Measurements from ENCODE around the gene GRID1.
"Not testable (repeated sequence)": the region's sequence is repeated elsewhere in the genome, so short reads cannot be mapped to it uniquely, and the experiment has no call there.

Gene GRID1

DNA sequence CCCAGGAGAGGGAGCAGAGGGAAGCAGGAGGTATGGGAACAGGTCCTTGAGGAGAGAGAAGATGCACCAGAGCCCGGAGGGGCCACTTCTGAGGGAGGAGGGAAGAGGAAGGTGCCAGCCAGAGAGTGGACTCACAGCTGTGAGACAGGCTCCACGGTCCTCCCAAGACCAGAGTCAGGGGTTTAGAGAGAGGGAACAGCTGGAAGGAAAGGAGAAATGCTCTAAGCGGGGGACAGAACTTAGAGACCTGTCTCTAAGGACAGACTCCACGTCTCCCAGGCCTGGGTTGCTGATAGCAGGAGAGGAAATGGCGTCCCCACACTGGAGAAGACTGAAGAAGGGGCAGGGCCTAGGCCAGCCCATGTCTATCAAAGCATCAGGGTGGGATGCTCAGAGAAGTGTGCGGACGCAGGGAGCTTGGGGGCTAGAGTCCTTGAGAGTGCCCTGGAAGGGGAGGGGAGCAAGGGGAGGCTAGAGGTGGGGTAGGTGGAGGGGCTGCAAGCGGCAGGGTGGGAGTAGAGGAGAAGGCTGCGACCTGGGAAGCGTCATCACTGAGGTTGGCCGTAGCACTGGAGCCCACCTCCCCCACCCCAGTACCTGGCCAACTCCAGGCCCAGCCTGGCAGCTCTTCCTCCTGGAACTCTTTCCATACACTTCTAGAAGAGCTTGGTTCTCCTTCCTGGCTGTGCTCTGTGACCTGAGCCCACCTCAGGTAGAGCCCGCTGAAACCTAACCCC is 25.6 kb upstream of the GRID1 start:
- no peak for DNase-seq

DNA sequence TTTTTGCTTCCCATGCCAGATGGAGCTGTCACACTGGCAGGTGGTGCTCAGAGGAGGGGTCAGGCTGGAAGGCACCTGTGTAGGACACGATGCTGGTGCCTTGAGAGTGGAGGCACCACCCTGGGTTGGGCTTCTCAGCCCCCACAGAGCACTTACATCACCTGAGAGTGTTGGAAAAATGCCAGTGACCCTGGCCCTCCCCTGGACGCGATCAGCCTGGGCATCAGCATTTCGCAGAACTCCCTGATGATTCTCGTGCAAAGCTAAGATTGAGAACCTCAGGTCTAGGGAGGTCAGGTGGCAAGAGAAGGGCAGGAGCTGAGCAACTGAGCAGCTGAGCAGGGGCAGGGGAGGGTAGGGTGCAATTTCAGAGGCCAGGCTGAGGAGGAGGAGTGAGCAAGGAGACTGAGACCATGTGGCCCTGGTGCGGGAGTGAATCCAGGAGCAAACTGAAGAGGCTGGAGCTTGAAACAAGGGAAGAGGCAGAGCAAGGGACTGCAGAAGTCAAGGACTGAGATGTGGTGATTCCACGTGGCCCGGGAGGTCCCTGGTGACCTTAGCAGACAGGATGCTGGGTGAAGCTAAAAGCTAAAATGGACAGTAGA is 24.7 kb upstream of the GRID1 start:
- no peak for DNase-seq

GRCh38 chr10:86390337-86391120 is 23.9 kb upstream of the GRID1 start:
- DNase-seq: no peak

DNA sequence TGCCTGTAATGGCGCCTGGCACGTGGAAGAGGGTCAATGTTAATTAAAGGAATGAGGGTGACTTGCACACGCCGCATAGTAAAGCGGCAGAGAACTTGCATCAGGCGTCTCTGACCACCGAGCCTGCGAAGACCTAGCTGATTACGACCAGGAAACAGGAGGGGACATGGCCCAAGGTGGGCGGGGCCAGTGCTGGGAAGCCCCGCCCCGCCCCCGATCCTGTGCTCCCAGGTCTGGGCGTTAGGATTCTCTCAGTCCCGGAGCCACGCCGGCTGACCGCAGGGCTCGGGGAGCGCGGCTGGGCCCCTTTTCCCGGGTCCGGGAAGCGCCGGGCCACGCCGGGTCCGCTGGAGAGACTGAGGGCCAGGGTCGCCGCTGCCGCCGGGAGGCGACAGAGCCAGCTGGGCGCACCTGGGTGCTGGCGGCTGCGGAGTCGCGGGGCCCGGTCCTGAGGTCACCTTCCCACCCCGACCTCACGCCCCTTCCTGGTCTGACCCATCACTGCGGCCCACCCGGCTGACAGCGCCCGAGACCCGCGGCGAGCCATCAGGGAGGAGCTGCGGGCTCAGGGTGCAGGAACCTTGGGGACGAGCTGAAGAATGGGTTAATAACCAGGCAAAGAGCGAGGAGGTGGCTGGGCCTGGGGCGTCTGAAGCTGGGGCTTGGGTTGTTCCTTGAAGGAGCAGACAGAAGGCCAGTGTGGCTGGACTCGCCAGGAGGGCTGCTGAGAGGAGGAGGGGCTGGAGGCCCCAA is 23.0 kb upstream of the GRID1 start:
- no peak for DNase-seq

- DNase-seq: not testable (repeated sequence)
Measured at GRCh38 chr10:86389109-86389440, 22.5 kb upstream of the GRID1 start.

DNA sequence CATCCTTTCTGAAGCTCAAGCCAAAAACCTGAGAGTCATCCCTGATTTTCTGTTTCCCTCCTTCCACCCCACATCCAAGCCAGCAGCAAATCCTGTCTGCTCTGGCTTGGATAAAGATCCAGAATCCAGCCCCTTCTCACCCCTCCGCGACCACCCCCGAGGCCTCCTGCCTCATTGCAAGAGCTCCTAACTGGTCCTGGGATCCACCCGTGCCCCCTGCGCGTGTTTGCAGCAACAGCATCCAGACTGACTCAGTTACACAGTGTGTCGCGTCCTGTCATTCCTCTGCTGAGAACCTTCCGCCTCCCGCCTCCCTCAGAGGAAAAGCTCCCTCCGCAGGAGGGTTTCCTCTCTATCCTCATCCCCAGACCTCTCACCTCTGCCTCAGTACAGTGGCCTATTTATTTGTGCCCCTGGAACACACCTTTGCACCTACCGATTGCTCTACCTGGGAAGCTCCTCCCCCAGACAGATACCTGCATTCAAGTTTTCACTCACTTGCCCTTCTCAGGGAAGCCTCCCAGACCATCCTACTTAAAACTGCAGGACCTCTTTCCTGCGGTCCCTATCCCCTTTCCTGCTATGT is 21.6 kb upstream of the GRID1 start:
- DNase-seq: no peak

GRCh38 chr10:86387178-86387794 is 20.7 kb upstream of the GRID1 start:
- DNase-seq: no peak

DNA sequence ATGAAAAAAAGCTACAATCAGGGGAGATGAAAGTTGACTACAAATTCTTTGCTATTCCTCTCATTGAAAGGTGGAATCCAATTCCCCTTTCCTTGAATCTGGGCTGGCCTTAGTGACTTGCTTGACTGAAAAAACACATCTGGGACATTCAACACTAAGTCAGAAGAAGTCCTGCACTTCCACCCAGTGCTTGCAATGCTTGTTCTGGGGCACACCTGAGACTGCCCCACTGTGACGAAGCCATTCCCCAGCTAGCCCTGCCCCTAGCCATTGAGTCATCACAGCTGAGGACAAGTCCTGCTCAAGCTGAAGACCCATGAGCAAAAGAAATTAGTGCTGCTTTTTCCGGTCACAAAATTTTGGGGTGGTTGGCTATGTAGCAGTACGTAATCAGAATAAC is 19.2 kb upstream of the GRID1 start:
- no peak for DNase-seq

DNA sequence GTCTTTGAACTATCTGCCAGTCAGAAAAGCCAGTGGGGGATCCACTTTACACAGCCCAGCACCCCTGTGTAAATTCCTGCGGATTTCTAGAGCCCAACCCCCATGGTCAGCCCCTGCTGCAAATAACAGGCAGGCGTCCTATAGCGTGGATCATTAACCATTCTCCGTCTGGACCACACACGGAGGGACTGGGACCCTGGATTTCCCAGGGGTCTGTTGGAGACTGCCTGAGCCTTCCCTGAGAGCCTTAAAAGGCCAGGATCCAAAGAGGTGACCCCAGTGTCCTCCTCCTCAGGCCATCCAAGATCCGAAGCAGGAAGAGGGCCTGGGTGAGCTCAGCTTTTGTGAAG is 11.2 kb upstream of the GRID1 start:
- DNase-seq: no peak

DNA sequence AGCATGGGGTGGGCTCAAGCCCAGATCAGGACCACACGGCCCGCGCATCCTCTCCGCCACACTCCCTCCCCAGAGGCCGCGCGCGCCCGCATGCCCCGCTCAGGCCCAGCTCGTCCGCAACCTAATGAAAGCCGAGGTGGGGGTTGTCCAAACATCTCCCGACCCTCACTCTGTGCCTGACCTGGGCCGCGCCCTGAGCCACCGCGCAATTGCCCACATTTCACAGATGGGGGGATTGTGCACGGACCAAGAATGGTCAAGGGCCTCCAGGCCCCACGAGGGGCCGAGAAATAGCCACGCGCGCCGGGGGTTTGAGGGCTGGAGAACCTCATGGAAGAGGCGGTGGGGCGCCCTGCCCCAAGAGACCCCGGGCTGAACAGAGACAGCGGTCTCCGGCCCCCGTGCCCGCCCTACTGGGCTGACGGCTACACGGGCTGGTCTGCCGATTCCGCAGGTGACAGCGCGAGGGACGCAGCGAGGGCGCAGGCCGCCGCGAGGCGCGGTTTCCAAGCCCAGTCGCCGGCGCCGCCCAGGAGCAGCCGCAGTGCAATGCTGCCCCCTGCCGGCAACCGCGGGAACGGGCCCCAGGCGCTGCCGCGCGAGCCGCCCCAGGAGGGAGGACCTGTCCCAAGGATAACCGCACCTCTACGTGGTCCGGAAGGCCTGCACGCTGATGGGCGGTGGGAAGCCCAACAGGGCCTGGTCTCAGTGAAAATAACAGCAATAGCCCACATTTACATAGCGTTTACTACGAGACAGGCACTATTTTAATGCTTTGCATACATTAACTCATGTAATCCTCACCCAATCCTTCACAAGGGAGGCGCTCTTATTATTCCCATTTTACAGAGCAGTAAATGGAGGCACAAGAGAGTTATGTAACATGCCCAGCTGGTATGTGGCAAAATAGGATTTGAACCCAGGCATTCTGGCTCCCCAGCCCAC is 10.5 kb upstream of the GRID1 start:
- DNase-seq: peak; percentile 64 to 80

GRCh38 chr10:86376403-86376802 is 9.8 kb upstream of the GRID1 start:
- no peak for DNase-seq

- DNase-seq: no peak
Measured at GRCh38 chr10:86375204-86375603, 8.6 kb upstream of the GRID1 start.

DNA sequence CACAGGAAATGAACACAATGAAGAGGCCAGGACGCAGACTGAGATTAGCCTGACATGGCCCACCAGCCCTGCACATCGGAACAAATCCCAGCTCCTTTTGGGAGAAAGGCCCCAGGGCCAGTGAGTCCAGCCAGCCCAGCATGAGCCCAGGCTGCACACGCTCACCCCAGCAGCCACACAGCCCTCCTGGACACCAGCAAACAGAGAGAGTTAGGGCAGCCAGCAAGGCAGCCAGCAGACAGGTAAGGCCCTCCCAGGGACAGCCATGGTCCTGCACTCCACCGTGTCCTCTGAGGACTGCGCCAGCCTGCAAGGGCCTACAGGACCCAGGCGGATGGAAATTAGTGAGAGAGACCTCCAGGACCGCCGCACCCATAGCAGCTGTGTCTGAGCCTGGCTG is 8.1 kb upstream of the GRID1 start:
- no peak for DNase-seq

DNA sequence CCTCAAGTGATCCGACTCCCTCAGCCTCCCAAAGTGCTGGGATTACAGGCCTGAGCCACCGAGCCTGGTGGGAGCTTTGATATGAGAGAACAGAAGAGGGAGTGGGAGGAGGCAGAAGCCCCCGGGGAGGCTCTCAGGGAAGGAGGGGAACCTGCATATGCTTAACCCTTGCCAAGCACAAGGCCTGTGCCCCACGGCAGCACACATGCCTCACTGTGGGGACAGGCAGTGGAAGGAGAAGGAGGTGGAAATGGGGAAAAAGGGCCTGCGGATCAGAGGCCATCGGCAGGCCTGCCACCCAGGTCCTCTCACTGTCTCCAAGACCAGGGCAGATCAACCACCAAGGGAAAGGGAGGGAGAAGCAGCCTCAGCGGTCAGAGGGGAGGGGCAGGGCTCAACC is 7.2 kb upstream of the GRID1 start:
- no peak for DNase-seq

- DNase-seq: no peak
Measured at GRCh38 chr10:86373251-86373650, 6.7 kb upstream of the GRID1 start.

DNA sequence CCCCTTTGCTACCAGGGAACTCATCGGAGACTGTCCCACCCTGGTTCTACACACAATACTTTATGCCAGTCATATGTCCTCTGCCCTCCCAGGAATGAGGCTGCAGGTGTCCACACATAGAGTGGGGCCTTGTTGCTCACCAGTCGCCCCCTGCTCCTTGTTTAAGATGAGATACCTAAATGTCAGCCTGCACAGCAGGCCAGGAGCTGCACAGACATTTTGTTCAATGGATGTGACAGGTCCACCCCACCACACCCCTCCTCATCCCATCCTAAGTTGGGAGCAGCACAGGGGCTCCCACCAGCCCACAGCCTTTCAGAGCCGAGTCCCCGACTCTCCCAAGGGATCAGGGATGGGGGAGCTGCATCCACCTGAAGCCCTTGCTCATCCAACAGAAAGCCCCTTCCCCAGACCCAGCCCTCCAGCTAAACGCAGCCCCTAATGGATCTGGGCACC is 6.2 kb upstream of the GRID1 start:
- DNase-seq: no peak

DNA sequence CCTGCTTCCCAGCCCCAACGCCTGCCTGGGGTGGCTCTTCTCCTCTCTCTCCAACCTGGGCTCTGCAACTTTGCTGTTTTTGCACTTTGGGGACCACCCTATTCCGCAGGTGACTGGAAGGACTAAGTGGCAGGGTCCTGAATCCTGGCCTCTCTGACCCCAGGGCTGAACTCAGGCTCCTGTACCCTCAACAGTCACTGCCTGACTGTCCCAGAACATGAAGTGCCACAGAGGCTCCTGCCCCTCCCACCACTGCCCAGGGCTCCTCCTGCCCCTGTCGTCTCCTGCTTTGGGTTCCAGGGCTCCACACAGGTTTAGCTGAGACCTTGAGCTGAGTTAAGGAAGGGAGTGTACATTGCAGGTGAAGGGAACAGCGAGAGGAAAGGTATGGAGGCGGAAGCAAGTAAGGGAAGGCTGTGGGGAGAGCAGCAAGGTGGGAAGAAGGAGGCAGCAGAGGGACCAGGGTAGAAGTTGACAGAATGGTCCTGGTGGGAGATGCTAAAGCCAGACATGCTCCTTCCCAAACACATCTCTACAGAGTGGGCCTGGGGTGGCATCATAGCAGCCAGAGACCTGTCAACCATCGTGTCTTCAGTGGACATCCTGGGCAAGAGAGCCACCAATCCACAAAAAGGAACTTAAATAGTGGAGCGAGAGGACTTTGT is 5.7 kb upstream of the GRID1 start:
- no peak for DNase-seq

DNA sequence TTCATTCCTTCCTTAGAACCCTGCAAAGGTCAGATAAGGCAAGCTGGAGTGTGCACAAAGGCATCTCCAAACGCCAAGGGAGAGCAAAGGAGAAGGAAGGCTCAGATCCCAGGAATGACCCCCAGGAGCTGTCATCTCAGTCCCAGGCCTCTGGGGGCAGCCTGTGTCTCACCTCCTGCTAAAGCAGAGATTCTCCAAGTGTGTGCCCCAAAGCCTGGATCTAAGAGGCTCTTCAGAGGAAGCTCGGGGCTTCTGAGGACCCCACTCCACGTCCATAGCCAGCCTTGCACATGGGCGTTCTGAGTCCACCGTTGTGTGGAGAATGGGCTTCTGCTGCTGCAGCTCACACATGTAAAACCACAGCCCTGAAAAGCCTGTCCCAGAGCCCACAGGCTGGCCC is 5.1 kb upstream of the GRID1 start:
- DNase-seq: no peak

DNA sequence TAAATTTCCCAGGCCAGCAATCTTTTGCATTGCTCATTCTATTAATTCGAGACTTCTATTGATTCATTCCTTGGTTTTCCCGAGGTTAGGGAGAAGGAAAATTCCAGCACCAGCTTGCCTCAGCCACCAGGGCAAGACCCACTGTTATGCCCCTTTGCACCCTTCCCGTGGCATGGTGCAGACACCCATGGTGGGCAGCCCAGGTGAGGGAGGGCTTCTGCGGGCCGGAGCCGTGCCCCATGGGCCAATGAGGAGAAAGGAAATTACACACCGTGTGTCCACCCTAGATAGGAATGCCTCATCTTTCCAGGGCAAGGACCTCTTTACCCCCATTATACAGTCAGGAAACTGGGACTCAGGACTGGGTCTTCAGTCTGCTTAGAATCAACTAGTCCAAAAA is 4.5 kb upstream of the GRID1 start:
- DNase-seq: no peak

GRCh38 chr10:86370006-86370585 is 3.5 kb upstream of the GRID1 start:
- no peak for DNase-seq

- DNase-seq: no peak
Measured at GRCh38 chr10:86368987-86369386, 2.4 kb upstream of the GRID1 start.

Data from activated CD4-positive, alpha-beta T cell treated with anti-CD3 and anti-CD28 coated beads for 4 hours (primary cell).